GM20000 (cell line): ENCODE data around the gene CSK.

Experiments used
- DNase-seq: peaks from one replicate; pipeline ENCODE4 v3.0.0; 2012; ENCODE audit warnings: low spot score
- TF ChIP-seq, protein P1 (sequence below): IDR thresholded peaks from 2 replicates; pipeline ENCODE4 v1.5.1; 2012; ENCODE audit warnings: mild to moderate bottlenecking, control low read depth; ENCODE audit errors: extremely low read depth, missing control alignments

The CSK gene

DNA sequence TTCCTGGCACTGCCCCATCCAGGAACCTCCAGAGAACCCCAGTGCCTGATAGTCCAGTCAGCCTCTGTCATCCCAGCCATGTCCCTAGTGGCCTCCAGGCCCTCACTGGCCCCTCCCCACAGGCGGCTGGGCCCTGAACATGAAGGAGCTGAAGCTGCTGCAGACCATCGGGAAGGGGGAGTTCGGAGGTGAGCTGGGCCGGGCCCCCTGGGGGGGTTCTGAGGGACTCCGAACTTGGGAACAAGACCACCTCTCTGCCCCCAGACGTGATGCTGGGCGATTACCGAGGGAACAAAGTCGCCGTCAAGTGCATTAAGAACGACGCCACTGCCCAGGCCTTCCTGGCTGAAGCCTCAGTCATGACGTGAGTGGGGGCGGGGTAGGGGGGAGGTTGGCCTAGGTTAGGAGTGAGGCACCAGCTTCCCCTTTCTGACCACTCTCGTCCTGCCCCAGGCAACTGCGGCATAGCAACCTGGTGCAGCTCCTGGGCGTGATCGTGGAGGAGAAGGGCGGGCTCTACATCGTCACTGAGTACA, 18.7 kb downstream of the CSK start:
- TF ChIP-seq, protein P1, sequence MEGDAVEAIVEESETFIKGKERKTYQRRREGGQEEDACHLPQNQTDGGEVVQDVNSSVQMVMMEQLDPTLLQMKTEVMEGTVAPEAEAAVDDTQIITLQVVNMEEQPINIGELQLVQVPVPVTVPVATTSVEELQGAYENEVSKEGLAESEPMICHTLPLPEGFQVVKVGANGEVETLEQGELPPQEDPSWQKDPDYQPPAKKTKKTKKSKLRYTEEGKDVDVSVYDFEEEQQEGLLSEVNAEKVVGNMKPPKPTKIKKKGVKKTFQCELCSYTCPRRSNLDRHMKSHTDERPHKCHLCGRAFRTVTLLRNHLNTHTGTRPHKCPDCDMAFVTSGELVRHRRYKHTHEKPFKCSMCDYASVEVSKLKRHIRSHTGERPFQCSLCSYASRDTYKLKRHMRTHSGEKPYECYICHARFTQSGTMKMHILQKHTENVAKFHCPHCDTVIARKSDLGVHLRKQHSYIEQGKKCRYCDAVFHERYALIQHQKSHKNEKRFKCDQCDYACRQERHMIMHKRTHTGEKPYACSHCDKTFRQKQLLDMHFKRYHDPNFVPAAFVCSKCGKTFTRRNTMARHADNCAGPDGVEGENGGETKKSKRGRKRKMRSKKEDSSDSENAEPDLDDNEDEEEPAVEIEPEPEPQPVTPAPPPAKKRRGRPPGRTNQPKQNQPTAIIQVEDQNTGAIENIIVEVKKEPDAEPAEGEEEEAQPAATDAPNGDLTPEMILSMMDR, result no peak

DNA sequence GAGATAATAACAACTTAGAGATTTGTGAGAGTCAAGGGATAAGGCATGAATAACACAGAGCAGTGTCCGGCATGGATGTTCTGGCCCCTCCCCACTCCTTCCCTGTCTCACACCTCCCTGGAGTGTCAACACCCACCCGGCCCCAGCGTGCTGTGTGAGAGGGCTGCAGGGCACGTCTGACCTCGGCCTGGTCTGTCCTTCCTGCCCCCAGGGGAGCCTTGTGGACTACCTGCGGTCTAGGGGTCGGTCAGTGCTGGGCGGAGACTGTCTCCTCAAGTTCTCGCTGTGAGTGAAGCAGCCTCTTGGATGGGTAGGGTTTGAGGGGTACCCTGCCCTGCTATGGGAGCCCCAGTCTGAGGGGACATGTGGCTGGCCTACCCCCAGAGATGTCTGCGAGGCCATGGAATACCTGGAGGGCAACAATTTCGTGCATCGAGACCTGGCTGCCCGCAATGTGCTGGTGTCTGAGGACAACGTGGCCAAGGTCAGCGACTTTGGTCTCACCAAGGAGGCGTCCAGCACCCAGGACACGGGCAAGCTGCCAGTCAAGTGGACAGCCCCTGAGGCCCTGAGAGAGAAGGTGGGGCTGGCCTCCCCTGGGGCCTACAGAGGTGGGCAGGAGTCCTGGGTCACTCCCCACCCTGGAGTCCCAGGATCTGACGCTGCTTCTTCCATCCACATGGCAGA, 19.6 kb downstream of the CSK start:
- TF ChIP-seq, protein P1, result no peak
- no peak for DNase-seq

More for the DNA sequence above, 18.7 kb downstream of the CSK start:
- DNase-seq, result no peak

DNA sequence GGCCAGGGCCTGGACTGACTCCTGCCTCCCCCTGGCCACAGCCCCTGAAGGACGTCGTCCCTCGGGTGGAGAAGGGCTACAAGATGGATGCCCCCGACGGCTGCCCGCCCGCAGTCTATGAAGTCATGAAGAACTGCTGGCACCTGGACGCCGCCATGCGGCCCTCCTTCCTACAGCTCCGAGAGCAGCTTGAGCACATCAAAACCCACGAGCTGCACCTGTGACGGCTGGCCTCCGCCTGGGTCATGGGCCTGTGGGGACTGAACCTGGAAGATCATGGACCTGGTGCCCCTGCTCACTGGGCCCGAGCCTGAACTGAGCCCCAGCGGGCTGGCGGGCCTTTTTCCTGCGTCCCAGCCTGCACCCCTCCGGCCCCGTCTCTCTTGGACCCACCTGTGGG, 20.4 kb downstream of the CSK start:
- no peak for DNase-seq
- TF ChIP-seq, protein P1, result no peak

DNA sequence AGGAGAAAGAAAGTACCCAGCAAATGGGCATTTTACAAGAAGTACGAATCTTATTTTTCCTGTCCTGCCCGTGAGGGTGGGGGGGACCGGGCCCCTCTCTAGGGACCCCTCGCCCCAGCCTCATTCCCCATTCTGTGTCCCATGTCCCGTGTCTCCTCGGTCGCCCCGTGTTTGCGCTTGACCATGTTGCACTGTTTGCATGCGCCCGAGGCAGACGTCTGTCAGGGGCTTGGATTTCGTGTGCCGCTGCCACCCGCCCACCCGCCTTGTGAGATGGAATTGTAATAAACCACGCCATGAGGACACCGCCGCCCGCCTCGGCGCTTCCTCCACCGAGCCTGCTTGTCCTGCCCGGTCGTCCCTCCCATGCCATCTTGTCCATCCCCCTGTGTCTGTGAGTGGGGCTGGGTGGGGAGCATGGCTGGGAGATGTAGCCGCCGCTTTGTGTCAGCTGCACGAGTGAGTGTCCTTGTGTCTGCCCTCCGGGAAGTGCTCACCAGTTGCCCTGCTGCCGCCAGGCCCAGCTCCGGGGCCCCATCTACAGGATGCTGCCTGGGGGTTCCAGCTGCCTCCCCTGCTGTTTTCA, 21.1 kb downstream of the CSK start:
- TF ChIP-seq, protein P1, result no peak
- DNase-seq, result no peak

DNA sequence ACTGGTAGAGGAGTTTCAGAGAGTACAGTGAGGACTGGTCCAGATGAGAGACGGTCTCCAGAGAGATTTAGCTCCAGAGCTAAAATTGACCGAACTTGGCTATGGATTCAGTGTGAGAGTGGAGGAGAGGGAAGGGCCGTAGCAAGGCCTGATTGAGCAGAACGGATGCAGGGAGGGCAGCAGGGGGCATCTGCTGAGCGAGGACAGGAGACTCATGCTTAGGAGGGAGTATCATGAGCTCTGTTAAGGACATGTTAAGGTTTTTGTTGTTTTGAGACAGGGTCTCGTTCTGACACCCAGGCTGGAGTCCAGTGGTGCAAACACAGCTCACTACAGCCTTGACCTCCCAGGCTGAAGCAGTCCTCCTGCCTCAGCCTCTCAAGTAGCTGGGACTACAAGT, 23.1 kb downstream of the CSK start:
- no peak for DNase-seq
- TF ChIP-seq, protein P1, result no peak

DNA sequence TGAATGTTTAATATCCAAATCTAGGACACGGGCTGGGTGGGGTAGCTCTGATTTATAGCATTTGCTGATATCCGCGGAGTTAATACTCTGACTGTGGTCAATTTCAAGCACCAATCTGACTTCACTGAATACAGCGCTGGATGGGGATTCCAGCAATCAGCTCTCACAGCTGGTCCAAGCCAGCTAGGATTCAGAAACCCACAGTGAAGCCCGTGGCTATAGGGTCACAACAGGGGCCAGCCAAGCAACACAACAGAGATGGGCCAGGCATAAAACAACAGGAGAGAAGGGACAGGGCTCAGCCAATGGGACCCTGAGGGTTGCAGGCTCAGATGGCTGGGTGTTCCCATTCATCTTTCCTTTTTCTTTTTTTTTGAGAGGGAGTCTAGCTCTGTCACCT, 25.4 kb downstream of the CSK start:
- TF ChIP-seq, protein P1, result no peak
- DNase-seq, result no peak

DNA sequence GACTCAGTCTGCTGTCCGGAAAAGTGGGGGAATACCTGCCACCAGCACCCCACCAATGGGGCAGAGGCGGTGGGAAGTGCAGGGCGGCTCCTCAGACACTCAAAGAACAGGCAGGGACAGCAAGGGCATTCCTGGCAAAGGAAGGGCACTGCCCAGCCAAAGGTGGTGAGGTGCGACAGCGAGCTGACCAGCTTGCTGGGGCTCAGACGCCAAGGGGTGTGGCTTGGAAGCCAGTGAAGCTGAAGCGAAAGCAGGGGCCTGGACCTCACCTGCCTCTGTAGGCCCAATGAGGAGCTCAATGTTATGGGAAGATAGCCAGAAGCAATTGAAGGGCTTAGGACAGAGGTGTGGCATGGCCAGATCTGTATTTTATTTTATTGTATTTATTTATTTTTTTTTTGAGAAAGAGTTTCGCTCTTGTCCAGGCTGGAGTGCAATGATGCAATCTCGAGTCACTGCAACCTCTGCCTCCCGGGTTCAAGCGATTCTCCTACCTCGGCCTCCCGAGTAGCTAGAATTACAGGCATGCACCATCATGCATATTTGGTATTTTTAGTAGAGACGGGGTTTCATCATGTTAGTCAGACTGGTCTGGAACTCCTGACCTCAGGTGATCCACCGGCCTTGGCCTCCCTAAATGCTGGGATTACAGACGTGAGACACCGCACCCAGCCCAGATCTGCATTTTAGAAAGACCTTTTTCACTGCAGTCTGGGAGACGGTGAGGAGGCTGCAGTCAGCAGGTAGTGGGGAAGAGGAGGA, 26.4 kb downstream of the CSK start:
- no peak for DNase-seq
- TF ChIP-seq, protein P1, result no peak
